Esophagus squamous epithelium (tissue), 5 donors: Measurements from ENCODE around the gene ZNF609. TPM values are rescaled to one million over a fixed set of nuclear protein-coding genes. Genes with fewer than 3 reads are reported as not detected.
"Not testable (repeated sequence)": the region's sequence is repeated elsewhere in the genome, so short reads cannot be mapped to it uniquely, and the experiment has no call there.

ENCODE experiments used
- DNase-seq: peaks from one replicate; lab custom pipeline; 2025; lab: John Stamatoyannopoulos, UW
- H3K27ac ChIP-seq, 4 donors: fragments of 200-600 bp; sonication (generic); one replicate each; pipeline ENCODE4 v1.5.1; 2016 to 2019; ENCODE audit warnings: mild to moderate bottlenecking in 1 of 4
- H3K27me3 ChIP-seq, 4 donors: fragments of 200-600 bp; sonication (generic); 1 replicate in 3 of 4; 2 replicates in 1 of 4; pipeline versions ENCODE4 v1.5.1 to v1.6.0; 2017 to 2021; ENCODE audit warnings: antibody characterized with exemption in 1 of 4
- H3K36me3 ChIP-seq, 3 donors: fragments of 200-600 bp; sonication (generic); one replicate each; pipeline ENCODE4 v1.5.1; 2016 to 2019
- H3K4me1 ChIP-seq, 3 donors: fragments of 200-600 bp; sonication (generic); one replicate each; pipeline ENCODE4 v1.5.1; 2017 to 2019
- H3K4me3 ChIP-seq, 4 donors: fragments of 200-600 bp; sonication (generic); 1 replicate in 3 of 4; 2 replicates in 1 of 4; pipeline ENCODE4 v1.5.1; 2016 to 2019; ENCODE audit warnings: mild to moderate bottlenecking in 2 of 4, moderate library complexity in 1 of 4
- H3K9me3 ChIP-seq, 3 donors: fragments of 200-600 bp; sonication (generic); one replicate each; pipeline ENCODE4 v1.5.1; 2016 to 2019
- POLR2A ChIP-seq, 4 donors: fragments of 450-650 bp; IDR thresholded peaks; one replicate each; pipeline ENCODE4 v1.6.1; 2017; ENCODE audit warnings: antibody characterized with exemption in 4 of 4, mild to moderate bottlenecking in 4 of 4, moderate library complexity in 3 of 4
- WGBS, 2 donors: methylation state at CpG; one replicate each; pipeline ENCODE4 v1.1.5; 2018; 5-methylcytosine and 5-hydroxymethylcytosine counted together
- intact Hi-C: fragments of 100-400 bp; cut with DNase I; formaldehyde crosslinking; loops from one replicate; pipeline ENCODE4 v1.15.0; 2022
- total RNA-seq, 4 donors: library from RNA; depleted of rRNA; stranded (reverse); fragments of >200 nt; gene quantifications; one replicate each; pipeline ENCODE4 v1.1.0, GENCODE V29; 2016
- TF ChIP-seq, protein P1 (sequence below), 6 experiments: fragments of 450-650 bp in 4 of 6; fragments of 200-600 bp in 2 of 6; sonication (generic) in 2 of 6; IDR thresholded peaks; one replicate each; pipeline ENCODE4 v1.5.1; 2016 to 2019; ENCODE audit warnings: antibody characterized with exemption in 6 of 6, mild to moderate bottlenecking in 4 of 6, moderate library complexity in 4 of 6
- donor health status: DM: yes; HTN: yes; CAD: no.

Gene ZNF609
- total RNA-seq, 4 donors from 2014 or later: 10.2 to 25.2 (median 13.8) TPM

DNA sequence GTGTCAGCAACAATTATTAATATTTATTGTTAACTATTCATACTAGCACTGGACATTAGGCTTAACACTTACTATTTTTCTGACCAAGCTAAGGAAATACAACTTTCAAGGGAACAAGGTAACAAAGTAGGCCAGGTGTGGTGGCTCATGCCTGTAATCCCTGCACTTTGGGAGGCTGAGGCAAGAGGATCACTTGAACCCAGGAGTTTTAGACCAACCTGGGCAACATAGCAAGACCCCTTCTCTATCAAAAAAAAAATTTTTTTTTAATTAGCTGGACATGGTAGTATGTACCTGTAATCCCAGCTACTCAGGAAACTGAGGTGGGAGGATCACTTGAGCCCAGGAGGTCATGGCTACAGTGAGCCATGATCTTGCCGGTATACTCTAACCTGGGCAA is 183.3 kb downstream of the ZNF609 start:
- Histone ChIP-seq H3K27ac (no peak overlapping the region), H3K9me3 (no peaks in the 10 kb centered on the region), H3K4me3 (no peak overlapping the region), H3K4me1 (peaks cover 4 to 22% (median 10%) of the 10 kb centered on the region in 3 donors), H3K36me3 (no peaks in the 10 kb centered on the region), H3K27me3 (no peaks in the 10 kb centered on the region)
- no peak for DNase-seq
- 88 to 100% methylated on average over 1 of the region's 1 CpG for WGBS, 2 donors
- TF ChIP-seq, protein P1, sequence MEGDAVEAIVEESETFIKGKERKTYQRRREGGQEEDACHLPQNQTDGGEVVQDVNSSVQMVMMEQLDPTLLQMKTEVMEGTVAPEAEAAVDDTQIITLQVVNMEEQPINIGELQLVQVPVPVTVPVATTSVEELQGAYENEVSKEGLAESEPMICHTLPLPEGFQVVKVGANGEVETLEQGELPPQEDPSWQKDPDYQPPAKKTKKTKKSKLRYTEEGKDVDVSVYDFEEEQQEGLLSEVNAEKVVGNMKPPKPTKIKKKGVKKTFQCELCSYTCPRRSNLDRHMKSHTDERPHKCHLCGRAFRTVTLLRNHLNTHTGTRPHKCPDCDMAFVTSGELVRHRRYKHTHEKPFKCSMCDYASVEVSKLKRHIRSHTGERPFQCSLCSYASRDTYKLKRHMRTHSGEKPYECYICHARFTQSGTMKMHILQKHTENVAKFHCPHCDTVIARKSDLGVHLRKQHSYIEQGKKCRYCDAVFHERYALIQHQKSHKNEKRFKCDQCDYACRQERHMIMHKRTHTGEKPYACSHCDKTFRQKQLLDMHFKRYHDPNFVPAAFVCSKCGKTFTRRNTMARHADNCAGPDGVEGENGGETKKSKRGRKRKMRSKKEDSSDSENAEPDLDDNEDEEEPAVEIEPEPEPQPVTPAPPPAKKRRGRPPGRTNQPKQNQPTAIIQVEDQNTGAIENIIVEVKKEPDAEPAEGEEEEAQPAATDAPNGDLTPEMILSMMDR (IDR thresholded peaks at IDR 0.05): no peak
- TF ChIP-seq POLR2A (IDR thresholded peaks at IDR 0.05): no peak
- intact Hi-C loops: no loop called here

DNA sequence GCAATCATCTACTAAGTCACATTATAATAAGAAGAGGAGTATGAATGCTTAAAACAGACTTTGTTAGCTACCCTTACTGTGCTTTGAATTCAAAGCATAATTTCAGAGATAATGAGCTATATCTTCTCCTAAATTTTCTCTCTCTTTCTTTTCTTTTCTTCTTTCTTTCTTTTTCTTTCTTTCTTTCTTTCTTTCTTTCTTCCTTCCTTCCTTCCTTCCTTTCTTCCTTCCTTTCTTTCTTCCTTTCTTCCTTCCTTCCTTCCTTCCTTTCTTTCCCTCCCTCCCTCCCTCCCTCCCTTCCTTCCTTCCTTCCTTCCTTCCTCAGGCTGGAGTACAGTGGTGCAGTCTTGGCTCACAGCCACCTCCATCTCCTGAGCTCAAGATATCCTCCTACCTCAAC is 184.4 kb downstream of the ZNF609 start:
- H3K9me3 ChIP-seq, intact Hi-C loops, DNase-seq, H3K27ac ChIP-seq, H3K36me3 ChIP-seq, H3K27me3 ChIP-seq, H3K4me3 ChIP-seq: not testable (repeated sequence)
- H3K4me1 ChIP-seq: peaks cover 3 to 11% (median 4%) of the 10 kb centered on the region in 3 donors

DNA sequence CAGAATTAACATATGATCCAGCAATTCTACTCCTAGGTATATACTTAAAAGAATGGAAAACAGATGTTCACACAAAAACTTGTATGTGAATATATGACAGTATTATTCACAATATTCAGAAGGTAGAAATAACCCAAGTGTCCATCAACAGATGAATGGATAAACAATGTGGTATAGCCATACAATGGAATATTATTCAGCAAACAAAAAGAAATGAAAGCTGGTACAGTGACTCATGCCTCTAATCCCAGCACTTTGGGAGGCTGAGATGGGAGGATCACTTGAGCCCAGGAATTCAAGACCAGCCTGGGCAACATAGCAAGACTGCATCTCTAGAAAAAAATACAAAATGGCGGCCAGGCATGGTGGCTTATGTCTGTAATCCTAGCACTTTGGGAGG is 185.6 kb downstream of the ZNF609 start:
- H3K27me3 ChIP-seq: no peaks in the 10 kb centered on the region
- 88 to 100% methylated on average over 1 of the region's 1 CpG for WGBS, 2 donors
- TF ChIP-seq POLR2A (IDR thresholded peaks at IDR 0.05): no peak
- TF ChIP-seq, protein P1 (IDR thresholded peaks at IDR 0.05): no peak
- intact Hi-C loops: no loop called here
- no peak overlapping the region for H3K4me3 ChIP-seq
- H3K36me3 ChIP-seq: no peaks in the 10 kb centered on the region
- no peak for DNase-seq
- no peaks in the 10 kb centered on the region for H3K9me3 ChIP-seq
- peaks cover 0 to 4% (median 0%) of the 10 kb centered on the region in 3 donors for H3K4me1 ChIP-seq
- H3K27ac ChIP-seq: no peak overlapping the region

DNA sequence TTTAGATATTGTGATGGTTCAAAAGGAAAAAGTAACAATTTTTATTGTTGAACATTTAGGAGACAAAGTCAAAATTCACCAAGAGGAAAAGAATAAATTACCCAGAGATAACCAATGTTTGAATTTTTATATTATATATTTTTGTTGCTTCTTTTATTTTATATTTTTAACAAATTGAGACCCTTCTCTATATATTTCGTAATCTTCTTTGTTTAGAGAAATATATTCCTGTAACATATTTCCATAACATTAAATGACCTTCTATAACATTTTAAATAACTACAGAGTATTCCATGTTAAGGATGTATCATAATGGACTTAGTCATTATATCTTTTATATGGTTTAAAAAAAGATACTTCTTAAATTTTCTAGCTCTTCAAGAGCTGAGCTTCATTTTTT is 187.0 kb downstream of the ZNF609 start:
- no peaks in the 10 kb centered on the region for H3K36me3 ChIP-seq
- no peak for DNase-seq
- H3K27ac ChIP-seq: no peak overlapping the region
- H3K4me1 ChIP-seq: peaks cover 0 to 17% (median 4%) of the 10 kb centered on the region in 3 donors
- intact Hi-C loops: no loop called here
- no peaks in the 10 kb centered on the region for H3K27me3 ChIP-seq
- TF ChIP-seq, protein P1 (IDR thresholded peaks at IDR 0.05): no peak
- no peak for TF ChIP-seq POLR2A (IDR thresholded peaks at IDR 0.05)
- no peak overlapping the region for H3K4me3 ChIP-seq
- H3K9me3 ChIP-seq: no peaks in the 10 kb centered on the region
- 92 to 95% methylated on average over 1 of the region's 1 CpG for WGBS, 2 donors

DNA sequence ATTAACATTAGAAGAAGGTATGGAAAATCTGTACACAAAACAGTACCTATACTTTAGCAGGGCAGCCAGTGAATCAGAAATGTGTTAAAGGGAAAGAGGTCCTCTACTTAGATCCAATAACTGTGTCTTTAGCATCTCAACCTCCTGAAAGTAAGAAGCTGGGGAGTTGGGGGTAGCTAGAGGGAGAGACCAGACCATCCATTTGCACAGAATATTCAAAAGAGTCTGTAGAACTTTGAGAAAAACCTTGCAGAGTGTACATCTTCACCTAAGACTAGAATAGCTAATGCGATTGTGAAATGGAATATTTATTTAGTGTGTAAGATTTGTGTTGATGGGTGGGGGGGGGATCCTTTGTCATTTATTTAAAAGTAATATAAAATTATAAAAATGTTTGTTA is 190.2 kb downstream of the ZNF609 start:
- DNase-seq: no peak
- TF ChIP-seq POLR2A (IDR thresholded peaks at IDR 0.05): no peak
- TF ChIP-seq, protein P1 (IDR thresholded peaks at IDR 0.05): no peak

More for the DNA sequence above, 190.2 kb downstream of the ZNF609 start:
- Histone ChIP-seq H3K27me3 (no peaks in the 10 kb centered on the region), H3K4me1 (peaks cover 0 to 31% (median 4%) of the 10 kb centered on the region in 3 donors), H3K27ac (no peak overlapping the region), H3K9me3 (no peaks in the 10 kb centered on the region), H3K4me3 (no peak overlapping the region), H3K36me3 (no peaks in the 10 kb centered on the region)
- WGBS, 2 donors: 83 to 88% methylated on average over 1 of the region's 1 CpG
- intact Hi-C loops: loop anchor here (10.0 kb wide), 1 partner anchor 226 kb away; no protein-coding TSS in a partner anchor
